Kidney epithelial cell (primary cell): Measurements from ENCODE around the gene CEBPG. TPM values are rescaled to one million over a fixed set of nuclear protein-coding genes. Genes with fewer than 3 reads are reported as not detected.

Source experiments
- DNase-seq: peaks from one replicate; pipeline ENCODE4 v3.0.0-alpha.2; 2010; ENCODE audit warnings: low read depth
- H3K27me3 ChIP-seq: 2 replicates; pipeline ENCODE4 v1.6.0; 2011; ENCODE audit warnings: low read length; ENCODE audit not compliant: control insufficient read depth, insufficient read depth
- H3K36me3 ChIP-seq: 2 replicates; pipeline ENCODE4 v1.5.1; 2011; ENCODE audit warnings: low read length; ENCODE audit not compliant: control insufficient read depth, insufficient read depth
- H3K4me3 ChIP-seq: 2 replicates; pipeline ENCODE4 v1.5.1; 2011; ENCODE audit warnings: low read depth, mild to moderate bottlenecking, control low read depth, low read length
- CTCF ChIP-seq: IDR thresholded peaks from 2 replicates; pipeline ENCODE4 v1.5.1; 2011; ENCODE audit warnings: mild to moderate bottlenecking, moderate library complexity, low read length, control low read depth, inconsistent platforms; ENCODE audit not compliant: insufficient read depth, poor library complexity, severe bottlenecking
- total RNA-seq: library from RNA; depleted of rRNA; stranded (reverse); fragments of >200 nt; gene quantifications from 2 replicates; pipeline ENCODE4 v1.2.3, GENCODE V29; 2015

The CEBPG gene
- total RNA-seq, 1 donor from 2014 or later, result 55.7 TPM

GRCh38 chr19:33409906-33410685 is 36.6 kb downstream of the CEBPG start:
- TF ChIP-seq CTCF, result no peak
- Histone ChIP-seq H3K36me3 (no peaks in the 10 kb centered on the region), H3K4me3 (no peak overlapping the region), H3K27me3 (no peaks in the 10 kb centered on the region)
- no peak for DNase-seq

- no peak overlapping the region for H3K4me3 ChIP-seq
- H3K27me3 ChIP-seq, result no peaks in the 10 kb centered on the region
- H3K36me3 ChIP-seq, result no peaks in the 10 kb centered on the region
- TF ChIP-seq CTCF, result no peak
- DNase-seq, result no peak
Measured at GRCh38 chr19:33410915-33411401, 37.4 kb downstream of the CEBPG start.

- DNase-seq, result no peak
- no peaks in the 10 kb centered on the region for H3K36me3 ChIP-seq
- no peak for TF ChIP-seq CTCF
- no peak overlapping the region for H3K4me3 ChIP-seq
- H3K27me3 ChIP-seq, result no peaks in the 10 kb centered on the region
Measured at GRCh38 chr19:33411621-33412180, 38.2 kb downstream of the CEBPG start.

GRCh38 chr19:33412601-33413425 is 39.3 kb downstream of the CEBPG start:
- Histone ChIP-seq H3K27me3 (no peaks in the 10 kb centered on the region), H3K36me3 (no peaks in the 10 kb centered on the region), H3K4me3 (no peak overlapping the region)
- no peak for DNase-seq
- TF ChIP-seq CTCF, result no peak

GRCh38 chr19:33413426-33413725 is 39.9 kb downstream of the CEBPG start:
- no peak for DNase-seq
- no peak overlapping the region for H3K4me3 ChIP-seq
- TF ChIP-seq CTCF, result no peak
- no peaks in the 10 kb centered on the region for H3K27me3 ChIP-seq
- no peaks in the 10 kb centered on the region for H3K36me3 ChIP-seq
